ENCODE results near the gene GSDME.
A peak's percentile ranks its signal among the peaks of the same experiment; 100 is the strongest.

Gene GSDME

DNA sequence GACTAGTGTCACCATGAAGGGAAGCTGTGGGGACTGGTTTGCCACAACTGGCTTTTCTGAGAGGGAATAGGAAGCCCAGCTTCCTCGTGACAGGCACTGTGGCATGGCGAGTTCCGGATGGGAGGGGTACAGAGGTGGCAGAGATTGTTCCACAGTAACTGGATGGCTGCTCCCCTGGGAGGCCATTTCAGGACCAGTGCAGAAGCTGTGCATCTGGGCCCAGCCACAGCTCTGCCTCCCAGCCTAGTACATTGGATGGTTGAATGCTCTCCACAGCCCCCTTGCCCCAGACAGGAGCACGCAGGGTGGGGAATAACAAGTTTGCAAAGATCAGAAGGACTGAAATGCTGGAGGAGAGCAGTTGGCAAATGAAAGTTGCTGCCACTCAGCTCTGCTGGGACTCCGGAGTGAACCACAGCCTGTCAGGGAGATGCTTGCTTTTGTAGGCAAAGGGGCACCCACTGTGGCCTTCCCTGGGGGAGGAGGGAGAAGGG, 51.8 kb downstream of the GSDME start:
- no peak for DNase-seq (ENCODE audit: low read depth in 2 of 2)

DNA sequence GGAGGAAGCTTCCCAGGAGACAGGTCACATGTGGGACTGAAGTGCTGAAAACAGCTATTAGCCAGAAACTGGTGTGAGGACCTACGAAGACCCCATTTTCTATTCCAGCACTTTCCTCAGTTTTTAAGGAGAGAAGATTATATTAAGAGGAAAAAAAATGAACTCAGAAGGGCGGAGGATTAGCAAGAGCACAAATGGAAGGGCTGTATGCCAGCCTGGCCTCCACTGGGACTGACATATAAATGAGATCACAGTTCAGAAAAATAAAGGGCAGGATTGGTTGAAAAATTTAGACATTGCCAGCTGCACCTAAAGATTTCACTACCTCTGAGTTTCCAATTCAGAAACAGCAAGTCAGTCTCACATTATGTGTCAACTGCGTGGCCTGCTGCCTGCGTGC, 53.0 kb downstream of the GSDME start:
- DNase-seq (ENCODE audit: low read depth in 2 of 2) = no peak

DNA sequence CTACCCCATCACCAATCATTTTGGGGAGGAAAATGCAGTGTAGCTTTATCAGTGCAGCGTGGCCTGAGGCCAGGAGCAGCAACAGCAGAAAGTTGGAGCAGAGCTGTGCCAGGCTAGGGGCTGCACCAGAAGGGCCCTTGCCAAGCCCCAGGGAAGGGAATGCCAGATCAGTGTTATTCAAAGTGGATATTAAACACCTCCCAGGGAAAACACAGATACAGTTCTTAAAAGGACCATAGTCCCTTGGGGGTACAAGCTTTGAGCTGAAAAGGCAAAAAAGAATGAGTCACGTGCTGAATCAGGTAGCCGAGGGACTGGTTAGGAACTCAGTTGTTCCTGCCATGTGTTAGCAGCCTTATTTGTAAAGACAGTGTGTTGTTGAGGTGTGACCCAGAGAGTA, 54.0 kb downstream of the GSDME start:
- DNase-seq (ENCODE audit: low read depth in 2 of 2) = no peak

DNA sequence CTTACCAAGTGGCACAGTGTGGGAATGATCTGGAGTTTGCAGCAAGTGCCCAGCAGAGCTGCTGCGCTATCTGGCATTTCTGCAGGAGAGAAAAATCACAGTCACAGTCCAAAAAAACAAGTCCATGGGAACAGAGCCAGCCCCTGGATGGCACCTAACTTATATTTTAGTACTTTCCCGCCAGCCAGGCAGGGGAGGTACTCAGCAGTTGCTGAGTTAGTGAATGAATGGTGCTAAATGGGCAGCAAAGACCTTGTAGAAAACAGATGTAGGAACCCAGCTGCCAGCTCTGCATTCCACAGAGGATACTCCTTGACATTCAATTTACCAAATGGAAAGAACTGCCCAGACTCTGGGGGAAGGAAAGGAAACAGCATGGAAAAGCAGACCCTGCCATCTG, 54.5 kb downstream of the GSDME start:
- DNase-seq (ENCODE audit: low read depth in 2 of 2) = no peak

- DNase-seq (ENCODE audit: low read depth in 2 of 2) = peak; percentile 84 to 87
Measured at GRCh38 chr7:24701261-24702235, 55.7 kb downstream of the GSDME start.

GRCh38 chr7:24700521-24701260, 56.6 kb downstream of the GSDME start:
- DNase-seq (ENCODE audit: low read depth in 2 of 2) = no peak

DNA sequence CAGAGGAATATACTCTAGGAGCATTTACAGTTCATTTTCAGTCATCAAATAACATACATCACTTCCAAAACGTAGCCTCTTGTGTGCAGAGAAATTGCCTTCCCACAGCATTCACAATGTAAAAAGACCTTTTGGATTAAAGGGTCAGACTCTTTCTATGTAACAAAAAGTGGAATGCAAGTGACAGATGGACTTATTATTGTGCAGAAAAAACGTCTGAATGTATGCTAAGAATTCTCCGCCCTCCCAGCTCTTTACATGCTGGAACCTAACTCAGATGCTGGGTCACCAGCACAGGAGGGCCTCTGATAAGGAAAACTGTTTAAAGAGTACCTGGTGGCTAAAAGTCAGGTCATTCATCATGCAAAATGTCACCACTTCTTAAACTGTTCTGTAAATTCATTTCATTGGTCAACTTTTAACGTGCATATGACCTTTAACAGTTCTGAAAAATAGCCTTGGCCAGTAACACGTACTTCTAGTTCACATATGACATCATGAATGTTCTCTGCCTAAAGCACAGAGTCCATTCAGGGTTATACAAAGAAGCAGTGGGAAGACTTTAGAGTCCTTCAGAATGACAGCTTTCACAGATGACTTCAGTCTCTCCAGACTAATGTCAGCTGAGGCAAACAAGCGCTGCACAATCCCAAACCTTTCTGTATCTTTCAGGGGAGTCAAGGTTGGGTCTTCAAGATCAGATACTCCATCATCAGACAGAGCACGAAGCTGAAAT, 58.6 kb downstream of the GSDME start:
- DNase-seq (ENCODE audit: low read depth in 2 of 2) = no peak

DNA sequence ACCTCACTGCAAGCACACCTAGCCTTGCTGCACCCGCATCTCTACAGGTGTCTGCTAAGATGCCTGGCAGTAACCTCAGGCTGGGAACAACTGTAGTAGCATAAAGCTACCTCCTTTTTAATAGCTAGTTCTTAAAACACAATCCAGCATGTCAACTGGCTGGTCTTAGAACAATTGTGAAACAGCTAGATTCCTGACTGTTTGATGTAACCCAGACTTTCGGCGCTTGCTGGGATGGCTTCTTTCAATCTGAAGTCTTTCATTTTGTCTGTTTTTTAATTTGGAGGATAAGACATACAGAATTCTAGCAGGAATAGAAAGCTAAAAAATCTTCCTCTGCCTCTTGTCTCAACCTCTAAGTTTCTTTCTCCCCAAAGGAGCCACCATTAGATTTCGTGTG, 59.8 kb downstream of the GSDME start:
- no peak for DNase-seq (ENCODE audit: low read depth in 2 of 2)

DNA sequence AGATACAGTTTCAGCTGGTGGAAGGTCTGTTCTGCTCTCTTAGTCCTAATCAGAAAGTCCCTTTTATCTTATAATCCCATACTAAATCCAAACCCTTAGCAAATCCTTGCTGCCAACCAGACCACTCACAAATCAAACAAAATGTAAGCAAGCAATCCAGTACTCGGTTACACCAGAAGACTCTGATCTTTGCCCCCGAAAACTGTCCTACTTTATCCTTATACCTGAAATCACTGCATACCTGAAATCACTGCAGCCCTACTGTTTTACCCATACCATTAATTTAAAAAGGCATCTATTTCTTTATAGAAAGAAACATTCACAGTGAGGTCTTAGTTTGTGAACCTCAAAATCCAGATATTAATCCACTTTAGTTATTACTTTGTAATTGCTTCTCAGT, 64.7 kb downstream of the GSDME start:
- no peak for DNase-seq (ENCODE audit: low read depth in 2 of 2)

GRCh38 chr7:24690251-24690650, 67.0 kb downstream of the GSDME start:
- no peak for DNase-seq (ENCODE audit: low read depth in 2 of 2)

DNA sequence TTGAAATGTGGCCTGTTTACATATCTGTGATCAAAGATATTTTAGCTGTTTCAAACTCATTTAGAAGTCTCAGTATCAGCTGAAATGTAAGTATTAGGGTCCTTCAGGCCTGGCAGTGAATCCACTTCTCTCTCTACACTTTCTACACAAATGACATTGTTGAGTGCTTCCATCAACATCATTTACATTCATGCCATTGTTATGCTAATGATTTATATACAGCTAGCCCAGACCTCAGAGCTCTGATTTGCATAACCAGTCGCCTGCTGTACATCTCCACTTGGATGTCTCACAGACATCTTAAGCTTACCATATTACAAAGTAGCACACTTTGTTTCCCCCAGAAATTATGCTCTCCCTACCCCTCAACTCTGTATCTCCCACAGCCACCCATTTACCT, 71.6 kb downstream of the GSDME start:
- DNase-seq (ENCODE audit: low read depth in 2 of 2) = no peak

DNA sequence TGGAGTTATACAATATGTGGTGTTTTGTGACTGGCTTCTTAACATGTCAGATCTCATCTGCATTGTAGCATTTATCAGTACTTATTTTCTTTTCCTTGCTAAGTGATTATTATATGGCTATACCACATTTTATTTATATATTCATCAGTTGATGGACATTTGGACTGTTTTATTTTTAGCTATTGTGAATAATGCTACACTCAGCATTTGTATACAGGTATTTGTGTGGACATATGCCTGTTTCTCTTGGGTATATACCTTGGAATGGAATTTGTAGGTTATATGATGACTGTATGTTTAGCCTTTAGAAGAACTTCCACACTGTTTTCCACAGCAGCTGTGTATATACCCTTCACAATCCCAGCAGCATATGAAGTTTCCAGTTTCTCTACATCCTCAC, 86.5 kb downstream of the GSDME start:
- DNase-seq (ENCODE audit: low read depth in 2 of 2) = no peak

DNA sequence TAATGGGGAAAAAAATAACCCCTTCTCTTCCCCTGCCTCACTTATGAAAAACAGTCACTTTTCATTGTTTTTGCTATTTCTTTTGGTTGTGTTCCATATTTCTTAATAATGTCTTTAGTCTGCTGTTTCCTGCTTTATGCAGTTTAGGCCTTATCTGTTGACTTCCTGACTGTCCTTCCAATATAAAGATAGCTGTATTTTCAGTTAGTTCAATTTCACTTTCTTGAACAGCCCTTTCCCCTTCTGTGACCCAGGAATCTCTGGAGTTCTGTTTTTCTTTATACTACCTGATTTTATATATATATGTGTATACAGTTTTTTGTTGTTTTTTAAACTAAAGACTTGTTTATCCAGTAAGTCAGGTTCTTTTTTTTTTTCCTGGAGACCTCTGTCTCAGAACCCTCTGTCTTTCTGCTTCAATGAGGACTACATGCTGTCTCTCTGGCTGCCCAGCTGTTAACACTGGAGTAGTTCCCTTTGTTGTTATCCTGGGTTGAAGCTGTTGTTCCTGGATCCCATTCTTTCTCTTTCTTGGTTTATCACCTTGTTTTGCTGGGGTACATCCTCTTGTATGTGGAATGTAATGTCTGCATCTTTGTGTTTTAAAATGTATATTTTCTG, 87.2 kb downstream of the GSDME start:
- DNase-seq (ENCODE audit: low read depth in 2 of 2) = no peak

DNA sequence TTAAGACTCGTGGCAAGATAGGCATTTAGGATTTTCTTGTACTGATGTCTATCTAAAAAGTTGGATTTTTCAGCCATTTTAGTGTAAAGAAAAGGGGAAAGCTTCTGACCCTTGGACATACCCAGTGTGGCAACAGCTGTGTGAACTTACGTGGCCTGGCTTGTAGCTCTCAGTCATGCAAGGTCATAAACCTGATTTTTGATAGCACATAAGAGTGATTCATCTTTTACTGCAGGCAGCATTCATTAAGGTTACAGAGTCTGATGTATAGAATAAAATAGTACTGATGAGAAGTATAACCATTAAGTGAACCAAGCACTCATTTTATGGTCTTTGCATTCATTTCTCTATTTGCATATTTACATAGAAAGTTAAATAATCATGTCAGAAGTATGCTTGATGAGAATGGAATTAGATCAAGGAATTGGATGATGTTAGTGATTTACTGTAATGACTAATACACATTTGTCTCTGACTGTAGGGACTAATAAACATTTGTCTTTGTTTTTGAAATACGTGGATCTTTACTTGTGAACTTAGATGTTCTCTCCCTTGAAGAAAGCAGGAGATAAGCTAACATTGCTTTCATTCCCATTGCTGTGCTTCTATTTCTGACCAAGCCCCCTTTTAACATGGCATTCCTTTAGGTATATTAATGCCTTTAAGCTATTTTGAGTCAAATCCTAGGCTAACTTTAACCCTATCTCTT, 88.2 kb downstream of the GSDME start:
- DNase-seq (ENCODE audit: low read depth in 2 of 2) = peak; percentile 4 to 9

DNA sequence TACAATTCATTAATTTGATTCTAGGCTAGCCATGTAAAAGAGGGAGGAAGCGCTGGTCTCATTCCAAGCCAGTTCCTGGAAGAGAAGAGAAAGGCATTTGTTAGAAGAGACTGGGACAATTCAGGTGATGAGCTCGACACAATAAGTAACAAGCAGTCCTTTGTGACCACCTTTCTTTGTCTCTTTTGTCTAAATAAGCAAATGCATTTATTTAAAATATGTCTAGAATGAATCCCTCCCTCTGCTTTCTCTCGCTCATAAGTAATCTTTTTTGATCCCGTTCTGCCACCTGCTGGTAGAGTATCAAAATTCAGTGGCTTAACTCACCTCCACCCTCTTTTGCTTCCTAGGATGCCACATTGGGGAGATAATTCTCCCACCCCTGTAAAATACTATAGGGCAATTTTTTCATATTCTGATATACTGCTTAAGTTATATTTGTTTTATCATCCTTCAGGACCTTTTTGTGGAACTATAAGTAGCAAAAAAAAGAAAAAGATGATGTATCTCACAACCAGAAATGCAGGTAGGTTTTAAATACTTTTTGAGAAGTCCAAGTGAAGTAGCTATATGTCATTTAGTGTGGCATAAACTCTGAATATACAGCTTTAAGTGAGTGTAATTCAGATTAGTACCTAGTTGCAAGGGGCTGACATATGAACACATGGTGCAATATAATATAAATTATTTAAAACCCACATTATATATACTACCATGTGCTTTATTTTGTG, 91.5 kb downstream of the GSDME start:
- peak; percentile 18 to 34 for DNase-seq (ENCODE audit: low read depth in 2 of 2)

DNA sequence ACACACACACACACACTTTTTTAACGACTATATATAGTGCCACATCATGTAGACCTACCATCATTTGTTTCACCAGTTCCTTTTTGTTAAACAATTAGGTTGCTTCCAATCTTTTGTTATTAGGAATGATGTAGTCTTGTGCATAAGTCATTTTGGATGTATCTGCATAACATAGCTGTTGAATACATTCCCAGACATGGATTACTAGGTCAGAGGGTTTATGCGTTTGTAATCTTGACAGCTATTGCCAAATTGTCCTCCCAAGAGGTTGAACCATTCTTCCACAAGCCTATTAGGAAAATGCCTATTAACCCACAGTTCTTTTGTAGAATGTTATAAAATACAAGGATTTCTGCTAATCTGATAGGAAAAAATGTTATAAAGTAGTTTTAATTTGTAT, 96.7 kb downstream of the GSDME start:
- DNase-seq (ENCODE audit: low read depth in 2 of 2) = peak; percentile 20 to 37

DNA sequence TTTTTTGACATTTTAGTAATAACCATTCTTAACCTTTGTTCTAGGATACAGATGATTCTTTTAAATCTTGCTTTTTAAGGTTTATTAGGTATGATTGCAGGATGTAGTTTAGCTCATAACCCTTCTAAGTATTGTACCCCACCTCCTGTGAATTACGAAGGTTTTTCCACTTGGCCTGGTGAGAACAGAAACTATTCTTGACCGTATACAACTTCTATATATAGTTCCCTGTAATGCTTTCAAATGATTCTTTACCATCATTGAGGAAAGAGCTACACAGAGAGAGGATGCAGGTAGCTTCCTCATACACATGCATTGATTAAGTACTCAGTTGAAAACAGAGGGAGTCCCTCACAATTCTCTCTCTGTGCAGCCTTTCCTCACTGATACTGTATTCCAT, 97.8 kb downstream of the GSDME start:
- DNase-seq (ENCODE audit: low read depth in 2 of 2) = no peak

DNA sequence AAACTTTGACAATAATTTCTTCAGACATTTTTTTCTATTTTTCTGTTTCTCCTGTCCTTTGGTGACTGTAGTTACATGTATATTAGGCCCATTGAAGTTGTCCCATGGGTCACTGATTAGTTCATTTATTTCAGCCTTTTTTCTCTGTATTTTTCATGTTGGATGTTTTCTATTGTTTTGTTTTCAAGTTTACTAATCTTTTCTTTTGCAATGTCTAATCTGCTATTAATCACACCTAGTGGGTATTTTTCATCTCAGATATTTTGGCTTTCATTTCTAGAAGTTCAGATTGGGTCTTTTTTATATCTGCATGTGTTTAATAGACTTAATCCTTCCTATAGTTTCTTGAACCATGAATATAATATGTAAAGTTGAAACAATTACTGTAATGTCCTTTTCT, 99.3 kb downstream of the GSDME start:
- no peak for DNase-seq (ENCODE audit: low read depth in 2 of 2)

GRCh38 chr7:24656608-24657007, 100.7 kb downstream of the GSDME start:
- no peak for DNase-seq (ENCODE audit: low read depth in 2 of 2)

GRCh38 chr7:24654305-24654704, 103.0 kb downstream of the GSDME start:
- DNase-seq (ENCODE audit: low read depth in 2 of 2) = no peak
